AG09319 (cell line): ENCODE measurements around the gene TCF7L2.

ENCODE experiments used
- DNase-seq: peaks from one replicate; pipeline ENCODE4 v3.0.0-alpha.2; 2010; ENCODE audit warnings: low read depth; ENCODE audit errors: extremely low read depth
- TF ChIP-seq, protein P1 (sequence below): IDR thresholded peaks from 2 replicates; pipeline ENCODE4 v1.5.1; 2011; ENCODE audit warnings: low read depth, mild to moderate bottlenecking, inconsistent platforms, low read length, moderate library complexity

TCF7L2 gene

GRCh38 chr10:113006656-113007342 lies 56.8 kb downstream of the TCF7L2 start:
- TF ChIP-seq, protein P1, sequence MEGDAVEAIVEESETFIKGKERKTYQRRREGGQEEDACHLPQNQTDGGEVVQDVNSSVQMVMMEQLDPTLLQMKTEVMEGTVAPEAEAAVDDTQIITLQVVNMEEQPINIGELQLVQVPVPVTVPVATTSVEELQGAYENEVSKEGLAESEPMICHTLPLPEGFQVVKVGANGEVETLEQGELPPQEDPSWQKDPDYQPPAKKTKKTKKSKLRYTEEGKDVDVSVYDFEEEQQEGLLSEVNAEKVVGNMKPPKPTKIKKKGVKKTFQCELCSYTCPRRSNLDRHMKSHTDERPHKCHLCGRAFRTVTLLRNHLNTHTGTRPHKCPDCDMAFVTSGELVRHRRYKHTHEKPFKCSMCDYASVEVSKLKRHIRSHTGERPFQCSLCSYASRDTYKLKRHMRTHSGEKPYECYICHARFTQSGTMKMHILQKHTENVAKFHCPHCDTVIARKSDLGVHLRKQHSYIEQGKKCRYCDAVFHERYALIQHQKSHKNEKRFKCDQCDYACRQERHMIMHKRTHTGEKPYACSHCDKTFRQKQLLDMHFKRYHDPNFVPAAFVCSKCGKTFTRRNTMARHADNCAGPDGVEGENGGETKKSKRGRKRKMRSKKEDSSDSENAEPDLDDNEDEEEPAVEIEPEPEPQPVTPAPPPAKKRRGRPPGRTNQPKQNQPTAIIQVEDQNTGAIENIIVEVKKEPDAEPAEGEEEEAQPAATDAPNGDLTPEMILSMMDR, result no peak
- DNase-seq, result no peak

DNA sequence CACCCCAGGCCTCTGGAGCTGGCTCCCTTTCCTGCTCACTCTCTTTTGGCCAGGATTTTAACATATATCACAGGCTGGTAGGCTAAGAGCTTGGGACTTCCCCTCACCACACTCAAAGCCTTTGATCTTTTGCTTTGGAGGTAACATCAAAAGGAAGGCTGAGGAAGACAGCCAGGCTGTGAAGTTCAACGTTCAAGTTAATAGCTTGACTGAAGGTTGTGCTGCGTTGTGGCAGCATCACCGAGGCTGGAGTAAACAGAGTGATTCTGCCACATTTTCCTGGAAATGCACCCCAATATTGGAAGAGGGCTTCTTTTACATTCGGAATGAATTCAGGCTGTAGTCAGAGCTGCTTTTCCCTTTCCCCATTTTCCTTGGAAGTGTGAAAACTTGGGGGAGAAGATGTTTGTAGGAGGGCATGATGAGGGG lies 57.3 kb downstream of the TCF7L2 start:
- no peak for DNase-seq
- TF ChIP-seq, protein P1, result no peak

- no peak for DNase-seq
- TF ChIP-seq, protein P1, result no peak
Observed at GRCh38 chr10:113007821-113008220, 57.8 kb downstream of the TCF7L2 start.

DNA sequence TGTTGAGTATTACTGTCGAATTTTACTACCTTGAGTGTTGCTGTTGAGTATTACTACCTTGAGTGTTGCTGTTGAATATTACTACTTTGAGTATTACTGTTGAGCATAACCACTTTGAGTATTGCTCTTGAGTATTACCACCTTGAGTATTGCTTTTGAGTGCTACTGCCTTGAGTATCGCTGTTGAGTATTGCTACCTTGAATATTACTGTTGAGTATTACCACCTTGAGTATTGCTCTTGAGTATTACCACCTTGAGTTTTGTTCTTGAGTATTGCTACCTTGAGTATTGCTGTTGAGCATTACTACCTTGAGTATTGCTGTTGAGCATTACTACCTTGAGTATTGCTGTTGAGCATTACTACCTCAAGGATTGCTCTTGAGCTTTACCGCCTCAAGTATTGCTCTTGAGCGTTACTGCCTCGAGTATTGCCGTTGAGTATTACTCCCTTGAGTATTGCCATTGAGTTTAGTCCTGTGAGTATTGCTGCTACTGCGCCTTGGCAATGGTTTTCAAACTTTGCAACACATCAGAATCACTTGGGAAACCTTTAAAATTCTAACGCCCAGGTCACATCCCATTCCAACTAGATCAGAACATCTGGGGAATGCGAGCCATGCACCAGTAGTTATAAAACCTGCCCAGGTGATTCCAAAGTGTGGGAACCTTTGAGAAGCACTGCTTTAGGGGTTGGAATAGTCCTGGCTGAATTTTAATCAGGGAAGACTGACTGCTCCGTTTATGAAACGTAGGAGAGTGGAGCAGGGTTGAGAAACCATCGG lies 61.7 kb downstream of the TCF7L2 start:
- DNase-seq, result no peak
- TF ChIP-seq, protein P1, result no peak

DNA sequence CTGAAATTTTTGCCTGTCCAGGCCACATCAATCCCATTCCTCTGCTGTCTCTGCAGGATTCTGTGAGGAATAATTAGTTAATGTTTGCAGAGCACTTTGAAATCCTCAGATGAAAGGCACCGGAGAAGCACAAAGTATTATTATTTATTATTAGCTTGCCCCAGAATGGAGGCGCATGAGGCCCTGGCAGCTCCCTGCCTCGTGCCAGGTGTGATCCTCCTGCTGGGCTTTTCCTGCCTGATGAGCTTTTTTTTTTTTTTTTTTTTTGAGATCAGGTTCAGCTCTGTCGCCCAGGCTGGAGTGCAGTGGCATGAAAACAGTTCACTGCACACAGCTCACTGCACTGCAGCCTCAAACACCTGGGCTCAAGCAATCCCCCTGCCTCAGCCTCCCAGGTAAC lies 65.2 kb downstream of the TCF7L2 start:
- TF ChIP-seq, protein P1, result no peak
- DNase-seq, result no peak

GRCh38 chr10:113017376-113017775 lies 67.3 kb downstream of the TCF7L2 start:
- TF ChIP-seq, protein P1, result no peak
- no peak for DNase-seq

DNA sequence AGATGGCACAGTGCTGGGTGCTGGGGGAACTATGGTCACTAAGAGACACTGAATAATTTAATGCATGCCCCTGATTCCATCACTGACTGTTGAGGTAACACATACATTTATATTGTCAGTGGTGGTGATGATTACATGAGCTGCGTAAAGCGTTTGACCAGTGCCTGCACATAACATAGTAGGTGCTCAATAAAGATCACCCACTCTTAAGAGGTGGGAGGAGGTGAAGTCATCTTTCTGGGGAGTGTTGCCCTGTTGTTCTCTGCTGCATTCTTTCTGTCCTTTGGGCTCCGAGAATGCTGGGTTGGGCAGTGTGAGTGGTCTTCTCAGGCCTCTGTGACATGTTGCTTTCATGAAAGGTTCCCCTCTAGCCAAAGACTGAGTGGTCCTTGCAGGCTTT lies 68.0 kb downstream of the TCF7L2 start:
- TF ChIP-seq, protein P1, result no peak
- no peak for DNase-seq
